Measurements from ENCODE around the gene ITLN1.
"Not testable (repeated sequence)": the region's sequence is repeated elsewhere in the genome, so short reads cannot be mapped to it uniquely, and the experiment has no call there.

The ITLN1 gene

DNA sequence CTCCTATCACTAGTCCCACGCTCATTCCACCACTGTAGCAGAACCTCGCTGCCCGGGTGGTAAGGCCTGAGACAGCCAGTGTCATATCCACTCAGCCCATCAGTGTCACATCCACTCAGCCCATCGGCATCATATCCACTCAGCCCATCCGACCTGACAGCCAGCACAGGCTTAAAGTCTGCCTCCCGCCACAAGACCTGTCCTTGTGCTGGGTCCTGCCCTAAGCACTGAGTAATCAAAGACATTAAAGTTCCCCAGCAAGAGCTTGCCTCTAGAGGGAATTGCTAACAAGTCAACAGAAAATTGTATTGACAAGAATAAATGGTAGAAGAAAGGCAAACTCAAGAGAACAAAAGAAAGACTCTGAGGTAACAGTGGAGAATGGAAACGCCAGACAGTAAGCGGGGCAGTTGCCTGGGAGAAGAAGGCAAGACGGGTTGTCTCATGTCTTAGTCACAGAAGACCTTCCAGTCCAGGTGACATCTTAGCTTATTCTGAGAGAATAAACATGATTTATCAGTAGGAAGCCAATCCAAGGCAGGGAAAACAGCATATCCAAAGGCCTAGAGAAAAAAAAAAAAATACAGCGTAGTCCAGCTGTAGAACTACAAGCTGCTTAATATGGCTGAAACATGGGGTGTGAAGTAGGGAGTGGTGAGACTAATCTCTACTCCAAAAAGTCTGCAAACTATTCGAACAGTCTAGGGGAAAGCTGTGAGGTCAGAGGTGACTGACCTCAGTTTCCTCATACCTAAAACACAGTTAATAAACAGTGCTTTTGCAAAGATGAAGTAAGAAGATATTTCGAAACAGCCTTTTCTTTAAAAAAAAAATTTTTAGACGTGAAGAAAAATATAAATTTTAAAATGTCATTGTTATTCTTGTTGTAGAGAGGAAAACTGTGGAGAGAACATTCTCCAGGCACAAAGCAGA lies 1.1 kb downstream of the ITLN1 start:
- DNase-seq (ENCODE audit: extremely low read depth in 1 of 2, low read depth in 1 of 2), result no peak

DNA sequence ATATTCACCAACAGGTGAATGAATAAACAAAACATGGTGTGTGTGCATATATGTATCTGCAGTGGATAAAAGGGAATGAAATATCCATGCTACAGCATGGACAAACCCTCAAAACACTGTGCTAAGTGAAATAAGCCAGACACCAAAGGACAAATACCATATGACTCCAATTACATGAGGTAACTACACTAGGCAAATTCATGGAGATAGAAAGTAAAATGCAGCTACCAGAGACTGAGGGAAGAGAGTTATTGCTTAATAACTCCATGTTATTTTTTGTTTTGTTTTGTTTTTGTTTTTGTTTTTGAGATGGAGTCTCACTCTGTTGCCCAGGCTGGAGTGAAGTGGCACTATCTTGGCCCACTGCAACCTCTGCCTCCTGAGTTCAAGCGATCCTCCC lies 2.4 kb downstream of the ITLN1 start:
- no peak for DNase-seq (ENCODE audit: extremely low read depth in 1 of 2, low read depth in 1 of 2)

DNA sequence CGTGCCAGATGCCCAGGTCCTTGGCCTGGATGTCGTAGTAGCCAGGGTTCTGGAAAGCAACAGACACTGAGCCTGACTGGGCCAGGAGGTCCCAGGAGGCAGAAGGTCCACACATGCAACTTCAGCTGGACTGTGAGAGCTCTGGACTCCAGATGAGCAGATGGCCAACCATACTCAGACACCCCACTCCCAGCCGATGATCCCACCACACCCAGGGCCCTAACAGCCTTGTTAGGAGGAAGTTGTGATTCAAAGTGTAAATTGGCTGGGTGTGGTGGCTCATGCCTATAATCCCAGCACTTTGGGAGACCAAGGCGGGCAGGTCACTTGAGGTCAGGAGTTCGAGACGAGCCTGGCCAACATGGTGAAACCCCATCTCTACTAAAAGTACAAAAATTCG lies 3.7 kb downstream of the ITLN1 start:
- not testable (repeated sequence) for DNase-seq (ENCODE audit: extremely low read depth in 1 of 2, low read depth in 1 of 2)

DNA sequence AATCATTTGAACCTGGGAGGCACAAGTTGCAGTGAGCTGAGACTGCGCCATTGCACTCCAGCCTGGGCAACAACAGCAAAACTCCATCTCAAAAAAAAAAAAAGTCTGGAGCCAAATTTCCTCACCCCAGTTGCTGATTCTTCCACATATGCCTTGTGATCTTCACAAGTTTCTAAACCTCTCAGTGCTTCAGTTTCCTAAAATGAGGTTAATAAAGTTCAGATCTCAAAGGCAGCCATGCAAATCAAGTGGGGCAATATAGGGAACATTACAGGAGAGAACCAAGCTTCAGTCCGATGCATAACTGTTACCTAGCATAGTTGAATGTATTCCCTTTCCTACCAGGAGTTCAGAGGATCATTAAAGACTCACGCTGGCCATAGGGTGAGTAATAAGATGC lies 4.8 kb downstream of the ITLN1 start:
- DNase-seq (ENCODE audit: extremely low read depth in 1 of 2, low read depth in 1 of 2), result no peak

DNA sequence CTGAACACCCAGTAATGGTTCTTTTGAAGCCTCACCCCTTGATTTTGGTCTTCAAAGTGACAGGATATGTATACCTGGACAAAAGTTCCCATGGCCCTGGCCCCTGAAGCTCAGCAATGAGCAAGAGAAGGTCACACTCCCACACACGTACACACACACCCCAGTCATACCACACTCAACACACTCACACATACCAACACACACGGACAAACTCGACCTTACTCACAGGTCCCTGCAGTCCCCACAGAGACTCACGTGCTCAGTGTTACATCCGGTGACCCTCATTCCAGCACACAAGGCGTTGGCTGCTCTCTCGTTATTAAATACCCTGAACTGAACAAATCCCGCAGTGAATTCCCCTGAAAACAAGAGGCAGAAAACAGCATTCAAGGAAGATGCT lies 5.9 kb downstream of the ITLN1 start:
- no peak for DNase-seq (ENCODE audit: extremely low read depth in 1 of 2, low read depth in 1 of 2)

DNA sequence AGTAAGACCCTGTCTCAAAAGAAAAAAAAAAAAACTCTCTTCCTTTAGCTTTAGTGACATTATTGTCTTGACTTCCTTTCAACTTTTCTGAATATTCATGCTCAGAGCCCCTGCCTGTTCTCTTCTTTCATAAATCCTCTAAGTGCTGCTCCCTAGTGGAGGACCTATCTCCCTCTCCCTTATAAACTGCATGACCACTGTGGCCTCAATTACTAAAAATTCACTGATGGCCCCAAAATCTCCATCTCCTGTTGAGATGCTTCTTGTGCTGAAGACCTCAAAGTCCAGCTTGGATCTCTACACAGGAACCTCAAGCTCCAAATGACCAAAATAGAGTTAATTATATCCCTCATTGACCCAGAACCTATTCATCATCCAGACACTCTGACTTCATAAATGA lies 7.8 kb downstream of the ITLN1 start:
- no peak for DNase-seq (ENCODE audit: extremely low read depth in 1 of 2, low read depth in 1 of 2)

DNA sequence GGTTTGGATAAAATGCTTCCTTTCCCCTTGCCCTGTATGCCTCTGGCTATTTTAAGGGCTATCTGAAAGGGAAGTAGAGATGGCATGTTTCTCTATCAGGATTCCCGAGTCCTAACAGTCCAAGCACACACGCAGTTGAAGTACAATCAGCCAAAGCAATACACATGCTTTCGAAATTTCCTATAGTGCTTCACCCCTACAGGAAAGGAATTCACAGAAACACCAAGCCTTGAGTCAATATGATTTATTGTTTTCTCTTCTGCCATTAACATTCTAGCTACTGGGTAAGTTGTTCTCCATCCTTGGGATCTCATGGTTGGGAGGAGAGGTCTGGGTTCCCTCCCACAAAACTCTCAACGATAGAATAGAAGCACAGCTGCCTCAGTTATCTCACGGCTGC lies 8.7 kb downstream of the ITLN1 start:
- no peak for DNase-seq (ENCODE audit: extremely low read depth in 1 of 2, low read depth in 1 of 2)

DNA sequence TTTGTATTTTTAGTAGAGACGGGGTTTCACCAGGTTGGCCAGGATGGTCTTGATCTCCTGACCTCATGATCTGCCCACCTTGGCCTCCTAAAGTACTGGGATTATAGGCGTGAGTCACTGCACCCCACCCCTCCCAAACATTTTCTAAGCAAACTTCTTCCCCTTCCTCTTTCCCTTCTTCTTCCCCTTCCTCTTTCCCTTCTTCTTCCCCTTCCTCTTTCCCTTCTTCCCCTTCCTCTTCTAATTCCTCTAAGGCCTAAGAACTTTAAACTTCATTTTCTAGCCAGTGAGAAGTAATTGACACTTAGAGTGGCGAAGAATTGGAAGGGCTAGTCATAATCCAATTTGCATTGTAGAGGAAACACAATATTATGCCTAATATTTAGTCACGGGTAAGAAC lies 9.4 kb downstream of the ITLN1 start:
- DNase-seq (ENCODE audit: extremely low read depth in 1 of 2, low read depth in 1 of 2), result not testable (repeated sequence)

DNA sequence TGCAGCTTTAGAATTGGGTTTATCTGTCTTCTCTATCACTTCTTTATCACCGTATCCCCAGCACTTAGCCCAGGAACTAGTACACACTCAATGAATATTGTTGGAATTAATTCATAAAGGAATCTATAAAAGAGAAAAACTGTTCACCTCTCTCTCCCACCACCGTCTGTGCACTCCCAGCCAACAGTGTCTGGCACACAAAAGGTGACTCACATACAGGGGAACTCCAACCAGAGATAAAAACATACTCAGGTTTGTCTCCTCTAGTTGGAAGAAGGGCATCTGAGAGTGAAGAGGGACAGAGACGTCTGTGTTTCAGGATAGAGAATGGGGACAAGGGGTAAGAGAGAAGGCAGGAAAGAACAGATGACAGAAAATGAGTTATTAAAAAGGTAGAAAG lies 10.0 kb downstream of the ITLN1 start:
- no peak for DNase-seq (ENCODE audit: extremely low read depth in 1 of 2, low read depth in 1 of 2)

DNA sequence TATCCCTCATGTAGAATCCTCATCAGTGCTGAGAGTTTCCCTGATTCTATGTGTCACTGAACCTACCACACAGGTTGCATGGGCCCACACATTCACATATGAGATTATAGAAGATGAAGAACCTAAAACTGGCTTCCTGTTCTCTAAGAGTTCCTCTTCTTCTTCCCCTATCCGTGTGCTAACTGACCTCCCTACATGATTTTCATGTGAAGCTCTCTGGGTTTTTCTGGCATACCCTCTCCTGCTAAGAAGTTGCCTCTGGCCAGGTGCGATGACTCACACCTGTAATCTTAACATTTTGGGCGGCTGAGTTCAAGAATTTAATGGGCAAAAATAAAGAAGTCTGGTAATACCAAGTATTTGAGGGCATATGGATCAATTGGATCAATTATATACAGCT lies 16.8 kb downstream of the ITLN1 start:
- DNase-seq (ENCODE audit: extremely low read depth in 1 of 2, low read depth in 1 of 2), result no peak

DNA sequence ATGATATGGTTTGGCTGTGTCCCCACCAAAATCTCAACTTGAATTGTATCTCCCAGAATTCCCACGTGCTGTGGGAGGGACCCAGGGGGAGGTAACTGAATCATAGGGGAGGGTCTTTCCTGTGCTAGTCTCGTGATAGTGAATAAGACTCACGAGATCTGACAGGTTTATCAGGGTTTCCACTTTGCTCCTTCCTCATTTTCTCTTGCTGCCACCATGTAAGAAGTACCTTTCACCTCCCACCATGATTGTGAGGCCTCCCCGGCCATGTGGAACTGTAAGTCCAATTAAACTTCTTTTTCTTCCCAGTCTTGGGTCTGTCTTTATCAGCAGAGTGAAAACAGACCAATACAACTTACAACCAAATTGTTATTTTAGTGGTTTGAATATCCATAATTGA lies 17.3 kb downstream of the ITLN1 start:
- not testable (repeated sequence) for DNase-seq (ENCODE audit: extremely low read depth in 1 of 2, low read depth in 1 of 2)

DNA sequence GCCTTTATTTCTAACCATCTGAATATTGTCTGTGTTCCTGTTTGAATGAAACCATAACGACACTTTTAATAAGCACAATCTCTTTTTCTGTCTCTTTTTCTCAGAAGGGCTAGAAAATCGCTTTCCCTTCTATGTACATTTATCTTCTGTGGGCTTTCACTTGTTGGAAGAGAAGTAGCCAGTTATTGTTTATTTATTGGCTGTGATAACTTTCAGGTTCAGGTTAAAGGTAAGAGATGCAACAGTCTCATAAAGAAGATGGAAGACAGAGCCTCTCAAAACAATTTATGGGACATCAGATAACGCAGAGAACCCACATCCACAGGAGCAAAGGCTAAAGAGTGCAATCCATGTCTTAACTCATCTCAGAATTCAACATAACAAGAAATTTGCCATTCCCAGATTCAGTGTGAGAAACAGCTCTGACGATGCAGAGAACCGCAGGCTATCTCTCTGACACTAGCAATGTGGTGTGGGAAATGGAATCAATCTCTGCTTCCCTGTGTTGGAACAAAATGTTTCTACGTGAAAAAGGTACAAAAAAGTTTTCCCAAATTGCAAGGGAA lies 18.2 kb downstream of the ITLN1 start:
- no peak for DNase-seq (ENCODE audit: extremely low read depth in 1 of 2, low read depth in 1 of 2)

DNA sequence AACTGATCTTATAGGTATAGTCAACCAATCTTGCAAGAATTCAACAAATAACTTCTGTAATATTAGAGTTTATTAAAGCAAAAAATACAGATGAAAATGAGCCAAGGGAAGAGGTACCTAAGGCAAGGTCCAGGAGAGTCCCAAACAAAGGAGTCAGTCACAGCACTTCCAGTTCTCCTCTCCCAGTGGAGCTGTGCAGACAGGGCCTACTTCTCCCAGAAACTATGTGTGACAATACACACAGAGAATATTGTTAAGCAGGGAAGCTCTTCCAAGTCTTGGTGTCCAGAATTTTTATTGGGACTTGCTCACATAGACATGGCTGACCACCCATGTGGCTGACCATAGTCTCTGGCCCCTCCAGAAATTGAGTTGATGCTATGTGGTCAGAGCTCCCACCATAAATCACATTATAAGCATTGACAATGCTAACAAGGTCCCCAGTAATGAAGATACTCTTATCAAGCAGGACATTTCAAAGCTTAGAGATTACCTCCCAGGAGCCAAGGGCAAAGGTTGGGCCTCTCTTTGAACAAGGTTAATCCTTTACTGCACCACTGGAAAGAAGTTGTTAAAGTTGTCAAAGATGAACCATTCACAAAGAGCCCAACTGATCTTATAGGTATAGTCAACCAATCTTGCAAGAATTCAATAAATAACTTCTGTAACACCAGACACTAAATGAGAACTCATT lies 18.8 kb downstream of the ITLN1 start:
- no peak for DNase-seq (ENCODE audit: extremely low read depth in 1 of 2, low read depth in 1 of 2)

DNA sequence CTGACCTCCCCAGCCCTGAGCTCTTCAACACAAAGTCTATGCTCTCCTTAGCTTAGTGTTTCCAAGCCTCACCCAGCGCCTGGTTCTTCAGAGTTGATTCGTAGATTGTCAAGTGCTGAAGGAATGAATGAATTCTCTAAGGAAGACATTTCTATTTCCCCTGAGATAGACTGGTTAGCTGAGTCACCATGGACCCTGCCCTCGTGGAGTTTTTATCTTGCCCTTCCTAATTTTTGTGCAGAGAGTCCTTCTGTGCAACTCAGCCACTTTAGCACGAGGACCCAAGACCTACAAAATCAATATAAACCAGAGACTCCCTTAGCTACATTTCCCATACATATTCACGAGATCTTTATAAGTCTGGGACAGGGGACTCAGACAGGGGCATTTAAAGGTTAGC lies 19.6 kb downstream of the ITLN1 start:
- no peak for DNase-seq (ENCODE audit: extremely low read depth in 1 of 2, low read depth in 1 of 2)

DNA sequence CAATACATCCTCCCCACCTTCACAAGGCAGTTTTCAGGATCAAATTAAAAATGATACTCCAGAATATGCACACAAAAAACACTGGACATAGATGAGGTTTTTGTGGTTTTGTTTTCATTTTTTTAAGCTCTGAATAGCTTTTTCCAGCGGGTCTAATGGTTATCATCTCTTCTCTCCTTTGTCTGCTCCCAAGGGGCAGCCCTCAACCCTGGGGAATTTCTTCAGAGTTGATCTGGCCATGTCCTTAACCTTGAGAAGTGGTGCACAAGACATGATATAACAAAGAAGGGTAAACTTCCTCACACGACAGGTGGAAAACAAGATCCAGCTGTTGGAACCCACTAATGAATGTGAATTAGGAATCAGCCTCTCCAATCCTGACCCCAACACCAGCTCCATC lies 20.8 kb downstream of the ITLN1 start:
- DNase-seq (ENCODE audit: extremely low read depth in 1 of 2, low read depth in 1 of 2), result no peak

DNA sequence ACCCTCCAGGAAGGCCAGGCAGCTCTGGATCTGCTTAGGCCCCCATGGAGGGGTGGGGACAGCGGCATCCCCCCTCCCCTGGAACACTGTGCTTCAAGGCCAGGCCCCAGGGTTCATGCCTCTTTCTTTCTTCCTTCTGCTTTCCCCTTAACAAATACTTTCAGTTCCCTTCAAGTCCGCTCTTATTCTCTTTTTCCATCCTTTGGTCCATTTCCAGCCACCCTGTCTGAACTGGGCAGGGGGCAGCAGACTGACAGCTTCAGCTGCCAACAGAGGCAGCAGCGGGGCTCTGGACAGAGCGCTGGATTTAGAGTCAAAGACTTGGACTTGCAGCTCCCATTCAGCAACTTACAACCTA lies 21.2 kb downstream of the ITLN1 start:
- DNase-seq (ENCODE audit: extremely low read depth in 1 of 2, low read depth in 1 of 2), result no peak

DNA sequence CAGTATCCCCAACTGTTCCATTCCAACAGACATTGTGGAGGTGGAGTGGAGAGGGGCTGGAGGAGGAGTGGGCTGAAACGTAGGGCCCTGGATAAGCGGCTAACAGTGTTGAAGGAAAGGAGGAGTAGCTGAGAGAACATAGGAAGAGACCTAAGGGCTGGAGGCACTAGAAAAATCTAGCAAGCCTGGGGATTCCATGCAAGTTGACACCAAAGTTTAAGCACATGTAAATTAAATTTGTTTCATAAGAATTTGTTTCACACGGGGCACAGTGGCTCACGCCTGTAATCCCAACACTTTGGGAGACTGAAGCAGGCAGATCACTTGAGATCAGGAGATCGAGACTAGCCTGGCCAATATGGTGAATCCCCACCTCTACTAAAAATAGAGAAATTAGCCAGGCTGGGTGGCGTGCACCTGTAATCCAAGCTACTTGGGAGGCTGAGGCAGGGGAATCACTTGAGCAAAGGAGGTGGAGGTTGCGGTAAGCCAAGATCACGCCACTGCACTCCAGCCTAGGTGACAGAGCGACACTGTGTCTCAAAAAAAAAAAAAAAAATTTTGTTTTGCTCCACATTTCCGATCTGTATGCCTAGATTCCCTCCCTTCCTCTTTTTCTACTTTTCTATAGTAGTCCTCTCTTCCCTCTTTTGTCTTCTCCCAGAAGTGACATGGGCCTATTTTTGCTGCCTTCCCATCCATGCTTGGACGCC lies 21.8 kb downstream of the ITLN1 start:
- DNase-seq (ENCODE audit: extremely low read depth in 1 of 2, low read depth in 1 of 2), result no peak

DNA sequence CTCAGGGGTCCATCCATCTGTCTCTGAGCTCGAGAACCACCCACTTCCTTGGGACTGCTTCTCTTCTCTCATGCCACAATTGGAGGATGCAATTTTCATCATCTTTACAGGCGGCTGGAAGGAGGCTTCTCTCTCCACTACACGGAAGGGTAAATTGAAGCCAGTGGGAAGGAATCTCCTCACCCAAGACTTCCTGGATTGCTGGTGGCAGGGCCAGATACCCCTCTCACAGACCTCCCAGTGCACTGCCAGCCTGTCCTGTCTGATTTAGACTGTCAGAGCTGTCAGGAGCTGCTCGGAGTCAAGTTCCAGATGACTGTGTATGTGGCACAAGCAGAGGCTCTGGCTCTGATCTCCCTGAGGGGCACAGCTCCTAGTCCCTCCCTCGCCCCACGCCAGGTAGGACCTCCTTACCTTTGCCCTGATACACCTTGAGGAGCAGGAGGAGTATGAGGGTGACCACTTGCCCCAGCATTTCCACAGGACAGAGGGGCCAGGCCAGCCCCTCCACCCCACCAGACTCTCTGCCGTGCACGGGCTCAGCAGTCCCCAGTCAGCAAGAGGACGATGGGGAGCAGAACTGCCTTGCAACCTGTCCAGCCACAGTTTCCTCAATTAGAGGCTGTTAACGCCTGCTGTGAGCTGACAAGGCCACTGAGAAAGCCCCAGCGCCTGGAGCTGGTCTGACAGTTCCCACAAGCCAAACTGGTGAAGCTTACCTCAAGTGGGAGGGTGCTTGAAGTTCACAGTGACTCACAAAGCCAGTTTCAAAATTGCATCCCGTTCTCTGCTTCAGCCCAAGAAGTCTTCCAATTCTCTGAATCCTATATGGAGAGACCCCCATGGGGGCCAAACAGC lies 22.5 kb downstream of the ITLN1 start, which contains the start of gene CD244:
Gene CD244 (minus strand): TSS at position 685 of the 858 bp plus-strand sequence. CDS start 210 bp downstream, at position 475.
- DNase-seq (ENCODE audit: extremely low read depth in 1 of 2, low read depth in 1 of 2), result peak; percentile 56 to 62

DNA sequence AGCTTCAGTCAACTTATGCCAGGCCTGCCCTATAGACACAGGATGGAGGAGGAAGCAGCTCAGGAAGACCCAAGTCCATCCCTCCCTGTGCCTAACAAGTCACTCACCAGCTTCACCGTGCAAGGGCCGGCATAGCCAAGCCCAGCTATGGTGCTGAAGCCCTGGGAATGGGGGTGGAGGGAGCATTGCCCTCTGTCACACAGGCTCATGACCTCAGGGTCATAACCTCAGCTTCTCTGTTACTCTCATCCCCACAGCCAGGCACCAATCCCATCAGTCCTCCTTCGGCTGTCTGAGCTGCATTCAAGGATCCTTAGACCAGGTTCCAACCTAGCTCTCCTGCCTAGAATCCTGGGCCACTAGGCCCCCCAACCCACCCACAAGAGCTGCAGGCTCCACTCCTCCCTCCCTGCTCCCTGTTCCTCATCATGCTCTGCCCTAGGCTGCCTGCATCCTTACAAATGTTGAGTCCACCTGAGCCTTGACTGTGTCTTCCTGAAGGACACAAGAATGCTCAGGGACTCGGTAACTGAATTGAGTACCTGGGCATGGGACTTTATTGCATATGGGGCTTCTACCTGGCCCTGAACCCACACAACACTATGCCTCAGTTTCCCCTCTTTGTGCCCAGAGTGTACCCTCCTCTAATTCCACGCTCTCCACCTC lies 24.0 kb downstream of the ITLN1 start:
- no peak for DNase-seq (ENCODE audit: extremely low read depth in 1 of 2, low read depth in 1 of 2)

DNA sequence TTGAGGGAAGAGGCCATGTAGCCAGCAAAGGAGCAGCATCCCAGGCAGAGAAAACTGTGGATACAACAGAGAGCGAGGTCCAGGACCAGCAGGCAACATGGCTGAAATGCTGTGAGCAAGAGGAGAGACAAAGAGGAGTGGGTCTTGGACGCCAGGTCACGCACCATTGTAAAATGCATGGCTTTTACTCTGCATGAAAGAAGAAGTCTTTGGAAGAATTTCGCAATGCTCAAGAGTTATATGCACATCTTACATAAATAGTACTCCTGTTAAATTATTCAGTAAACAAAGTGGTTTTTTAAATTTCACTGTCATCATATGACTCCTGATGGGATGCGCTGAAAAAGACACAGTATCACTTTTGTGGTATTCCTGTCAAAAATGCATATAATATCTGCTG lies 25.8 kb downstream of the ITLN1 start:
- DNase-seq (ENCODE audit: extremely low read depth in 1 of 2, low read depth in 1 of 2), result no peak

All from stimulated activated CD8-positive, alpha-beta memory T cell treated with anti-CD3 and anti-CD28 coated beads, Interleukin-7, amount 100 ng/mL, for 48 hours (primary cell).